OCI-LY3 (cell line): Measurements from ENCODE around the gene ZDHHC17.

Source experiments
- CTCF ChIP-seq: fragments of 200-600, 300-600 bp; sonication (generic); IDR thresholded peaks from 2 replicates; pipeline ENCODE4 v1.5.1; 2014; ENCODE audit warnings: antibody characterized with exemption, low read length, low read depth
- EZH2phosphoT487 ChIP-seq: fragments of 200-600 bp; shearing (Covaris generic); IDR thresholded peaks from 2 replicates; pipeline ENCODE4 v1.6.1; 2018; ENCODE audit warnings: antibody characterized with exemption, mixed run types, low read depth

GRCh38 chr12:76872415-76872814 is 108.5 kb downstream of the ZDHHC17 start:
- TF ChIP-seq CTCF (no peak), EZH2phosphoT487 (no peak)
